WI38 (cell line): ENCODE measurements around the gene GRIK3.

Source experiments
- H3K4me3 ChIP-seq: 2 replicates; pipeline ENCODE4 v1.5.1; 2011; ENCODE audit warnings: low read depth, mild to moderate bottlenecking, control low read depth, low read length
- TF ChIP-seq, protein P1 (sequence below): IDR thresholded peaks from 2 replicates; pipeline ENCODE4 v1.5.1; 2012; ENCODE audit warnings: low read depth, mild to moderate bottlenecking, control low read depth, low read length

GRIK3 gene

DNA sequence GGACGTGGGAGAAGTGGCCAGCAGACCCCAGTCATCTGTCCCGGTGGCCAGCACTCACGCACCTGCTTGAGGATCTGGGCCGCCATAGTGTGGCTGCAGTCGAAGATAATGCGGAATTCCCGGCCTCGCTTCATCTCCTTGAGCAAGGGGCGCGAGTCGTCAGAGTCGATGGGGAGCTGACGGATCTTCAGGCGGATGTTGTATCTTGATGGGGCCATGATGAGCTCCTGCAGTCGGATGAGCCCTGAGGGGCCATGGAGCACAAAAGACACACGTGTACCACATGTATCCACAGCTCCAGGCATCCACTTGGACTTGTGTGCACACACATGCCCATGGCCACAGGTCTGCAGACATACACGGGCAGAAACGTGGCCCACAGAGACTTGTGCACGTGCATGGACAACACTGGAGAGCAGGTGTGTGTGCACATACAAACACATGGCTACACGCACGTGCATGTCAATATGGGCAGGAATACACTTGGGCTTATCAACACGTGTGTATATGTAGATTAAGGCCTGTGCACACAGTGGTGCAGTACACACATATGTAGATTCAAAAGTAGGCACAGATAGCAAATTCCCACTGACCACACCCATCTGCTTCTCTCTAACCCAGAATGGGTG, 162.1 kb downstream of the GRIK3 start:
- H3K4me3 ChIP-seq, result no peak overlapping the region
- TF ChIP-seq, protein P1, sequence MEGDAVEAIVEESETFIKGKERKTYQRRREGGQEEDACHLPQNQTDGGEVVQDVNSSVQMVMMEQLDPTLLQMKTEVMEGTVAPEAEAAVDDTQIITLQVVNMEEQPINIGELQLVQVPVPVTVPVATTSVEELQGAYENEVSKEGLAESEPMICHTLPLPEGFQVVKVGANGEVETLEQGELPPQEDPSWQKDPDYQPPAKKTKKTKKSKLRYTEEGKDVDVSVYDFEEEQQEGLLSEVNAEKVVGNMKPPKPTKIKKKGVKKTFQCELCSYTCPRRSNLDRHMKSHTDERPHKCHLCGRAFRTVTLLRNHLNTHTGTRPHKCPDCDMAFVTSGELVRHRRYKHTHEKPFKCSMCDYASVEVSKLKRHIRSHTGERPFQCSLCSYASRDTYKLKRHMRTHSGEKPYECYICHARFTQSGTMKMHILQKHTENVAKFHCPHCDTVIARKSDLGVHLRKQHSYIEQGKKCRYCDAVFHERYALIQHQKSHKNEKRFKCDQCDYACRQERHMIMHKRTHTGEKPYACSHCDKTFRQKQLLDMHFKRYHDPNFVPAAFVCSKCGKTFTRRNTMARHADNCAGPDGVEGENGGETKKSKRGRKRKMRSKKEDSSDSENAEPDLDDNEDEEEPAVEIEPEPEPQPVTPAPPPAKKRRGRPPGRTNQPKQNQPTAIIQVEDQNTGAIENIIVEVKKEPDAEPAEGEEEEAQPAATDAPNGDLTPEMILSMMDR, result no peak

DNA sequence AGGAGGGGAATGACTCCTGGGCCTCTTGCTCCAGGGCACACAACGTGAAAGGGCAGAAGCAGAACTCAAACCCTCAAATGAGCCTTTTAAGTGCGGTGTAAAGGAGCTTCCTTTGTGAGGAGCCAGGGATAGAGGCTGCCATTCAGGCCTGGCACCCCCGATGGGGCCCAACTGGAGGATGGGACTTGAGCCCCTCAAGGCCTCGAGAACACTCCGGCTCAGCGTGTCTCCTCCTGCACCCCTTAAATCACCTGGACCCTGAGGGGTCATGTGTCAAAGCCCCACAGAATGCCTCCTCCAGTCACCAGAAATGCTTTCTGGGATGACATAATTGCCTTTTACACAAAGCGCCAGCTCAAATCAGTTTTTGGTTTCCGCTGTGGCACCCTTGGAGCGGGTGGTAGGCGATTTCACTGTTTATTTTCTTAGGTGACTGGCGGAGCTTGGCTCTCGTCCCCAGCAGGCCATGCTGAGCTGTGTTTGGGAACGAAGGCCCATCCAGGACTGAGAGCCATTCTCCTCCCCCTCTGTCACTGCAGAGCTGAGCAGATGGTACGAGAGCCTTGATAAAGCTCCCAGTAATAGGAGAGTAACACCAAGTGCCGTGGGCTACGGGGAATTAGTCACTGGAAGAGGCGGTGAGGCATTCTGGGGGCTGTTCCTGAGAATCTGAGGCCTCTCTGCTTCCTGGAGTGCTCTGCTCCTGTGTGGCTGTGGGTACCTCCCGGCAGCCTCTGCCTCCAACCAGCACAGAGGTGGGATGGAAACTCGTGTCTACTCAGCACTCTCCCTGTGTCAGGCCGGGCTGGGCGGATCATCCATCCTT, 163.0 kb downstream of the GRIK3 start:
- TF ChIP-seq, protein P1, result no peak

DNA sequence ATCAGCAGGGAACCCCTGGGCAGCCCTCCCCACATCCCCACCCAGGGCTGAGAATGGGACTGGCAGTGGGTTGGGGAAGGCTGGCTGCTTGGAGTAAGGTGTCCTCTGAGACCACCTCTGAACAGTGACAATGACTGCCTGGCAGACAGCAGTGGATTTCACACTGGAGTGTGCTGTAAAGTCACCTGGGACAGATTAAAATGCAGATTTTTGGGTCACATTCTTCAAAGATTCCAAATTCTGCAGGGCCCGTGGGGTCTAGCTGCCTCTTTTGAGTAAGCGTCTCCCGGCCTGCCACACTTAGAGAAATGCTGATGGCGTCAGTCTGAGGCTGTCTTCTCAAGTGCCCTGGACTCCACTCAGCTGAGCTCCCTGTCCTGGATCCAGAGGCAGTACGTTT, 164.5 kb downstream of the GRIK3 start:
- TF ChIP-seq, protein P1, result no peak
- H3K4me3 ChIP-seq, result no peak overlapping the region

More for the DNA sequence above, 163.0 kb downstream of the GRIK3 start:
- no peak overlapping the region for H3K4me3 ChIP-seq

DNA sequence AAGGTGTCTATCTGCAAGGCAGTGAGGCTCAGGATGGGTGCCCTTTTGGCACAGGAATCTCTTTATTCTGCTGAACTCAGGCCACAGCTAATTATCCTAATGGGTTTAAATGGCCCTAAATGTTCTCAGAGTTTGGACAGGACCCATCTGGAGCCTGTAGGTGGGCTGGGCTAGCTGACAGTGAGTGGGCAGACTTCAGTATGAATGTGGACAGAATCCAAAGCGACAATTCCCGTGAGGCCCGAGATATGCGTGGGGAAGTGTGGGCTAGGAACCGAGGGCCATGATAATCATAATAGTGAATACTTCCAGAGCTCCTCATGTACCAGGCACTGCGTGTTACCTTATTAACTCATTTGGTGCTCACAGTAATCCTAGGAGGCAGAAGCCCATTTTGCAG, 165.3 kb downstream of the GRIK3 start:
- no peak overlapping the region for H3K4me3 ChIP-seq
- TF ChIP-seq, protein P1, result no peak

DNA sequence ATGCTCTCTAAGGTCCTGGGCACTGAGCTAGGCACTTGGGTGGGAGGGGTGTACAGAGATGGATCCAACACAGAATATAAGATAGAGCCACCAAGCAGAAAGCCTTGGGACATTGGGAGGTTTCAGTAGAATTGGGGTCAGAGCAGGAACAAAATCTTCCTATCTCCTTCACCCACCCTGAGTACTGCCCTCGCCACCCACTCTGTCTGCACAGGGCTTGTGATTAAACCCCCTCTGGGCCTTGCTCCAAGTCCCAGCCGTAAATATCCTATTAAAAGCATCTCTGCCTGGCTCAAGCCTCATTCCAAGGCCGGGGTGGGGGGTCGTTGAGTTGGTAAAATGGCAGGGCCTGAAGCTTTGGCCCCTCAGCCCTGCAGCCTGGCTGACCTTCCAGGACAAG, 166.7 kb downstream of the GRIK3 start:
- TF ChIP-seq, protein P1, result no peak

DNA sequence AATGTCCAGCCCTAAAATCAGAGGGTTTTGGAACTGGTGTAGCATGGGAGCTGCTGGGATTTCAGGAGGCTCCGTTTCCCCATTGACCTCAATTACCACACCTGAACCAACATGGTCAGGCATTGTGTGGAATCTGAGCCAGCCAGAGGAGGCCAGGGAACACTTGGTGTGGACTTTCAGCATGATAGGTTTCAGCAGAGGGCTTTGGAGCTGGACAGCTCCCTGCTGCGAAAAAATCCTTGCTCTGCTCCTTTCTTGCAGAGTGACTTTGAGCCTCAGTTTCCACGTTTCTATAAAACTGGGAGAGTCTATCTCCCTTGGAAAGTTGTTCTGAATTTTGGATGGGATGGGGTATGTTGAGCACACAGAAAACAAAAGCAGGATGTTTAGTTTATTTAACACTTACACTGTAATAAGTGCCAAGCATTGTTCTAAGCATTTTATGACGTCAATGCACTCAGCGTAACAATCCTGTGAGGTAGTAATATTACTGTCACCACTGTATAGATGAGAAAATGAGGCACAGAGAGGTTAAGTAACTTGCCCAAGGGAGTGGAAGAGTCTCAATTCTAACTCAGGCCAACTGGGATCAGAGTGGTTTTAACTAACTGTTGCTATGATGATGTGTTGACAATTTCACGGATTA, 168.0 kb downstream of the GRIK3 start:
- no peak overlapping the region for H3K4me3 ChIP-seq
- TF ChIP-seq, protein P1, result no peak

More for the DNA sequence above, 166.7 kb downstream of the GRIK3 start:
- no peak overlapping the region for H3K4me3 ChIP-seq

DNA sequence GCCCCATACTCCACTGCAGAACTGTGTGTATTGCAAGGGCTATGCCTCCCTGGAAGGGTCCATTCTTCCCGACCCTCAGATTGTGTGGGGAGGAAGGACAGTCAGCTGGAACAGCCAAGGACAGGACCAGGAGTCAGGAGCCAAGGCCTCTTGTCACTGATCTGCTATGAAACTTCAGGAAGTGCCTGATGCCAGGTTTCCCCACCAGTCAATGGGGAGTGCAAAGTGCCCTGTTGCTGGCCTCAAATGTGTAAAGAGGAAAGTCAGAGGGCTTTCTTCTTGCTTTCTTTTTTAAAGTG, 168.8 kb downstream of the GRIK3 start:
- no peak overlapping the region for H3K4me3 ChIP-seq
- TF ChIP-seq, protein P1, result no peak
